IMR-90 (cell line): ENCODE data around the gene PARD3.

Source experiments
- BHLHE40 ChIP-seq: fragments of 150-350 bp; IDR thresholded peaks from 2 replicates; pipeline ENCODE4 v1.6.1; 2016; ENCODE audit warnings: mild to moderate bottlenecking, low read depth, low read length
- RFX5 ChIP-seq: IDR thresholded peaks from 2 replicates; pipeline ENCODE4 v1.8.0; 2012; ENCODE audit warnings: low read depth, mild to moderate bottlenecking, low read length, moderate library complexity
- TF ChIP-seq, protein P1 (sequence below): conservative IDR thresholded peaks from 2 replicates; pipeline ENCODE4 v1.5.1; 2012; ENCODE audit warnings: mild to moderate bottlenecking, low read depth, low read length, improper control_type of control experiment

DNA sequence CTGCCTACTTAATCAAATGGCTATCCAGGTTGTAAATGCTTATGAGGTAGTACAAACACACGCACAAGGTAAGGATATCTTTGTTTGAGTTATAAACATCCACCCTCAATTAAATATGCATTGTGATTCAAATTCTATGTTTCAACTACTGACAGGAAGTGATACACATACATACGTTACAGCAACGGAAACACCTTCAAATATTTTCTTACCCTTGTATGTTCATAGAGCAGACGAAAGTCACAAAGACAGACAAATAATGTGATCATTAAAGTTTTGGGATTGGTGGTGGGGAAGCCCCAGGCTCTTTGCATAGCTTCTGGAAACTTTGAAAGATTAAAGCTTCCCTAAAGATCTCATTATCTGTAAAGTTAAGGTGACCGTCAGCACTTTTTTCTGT is 521.0 kb downstream of the PARD3 start:
- TF ChIP-seq, protein P1, sequence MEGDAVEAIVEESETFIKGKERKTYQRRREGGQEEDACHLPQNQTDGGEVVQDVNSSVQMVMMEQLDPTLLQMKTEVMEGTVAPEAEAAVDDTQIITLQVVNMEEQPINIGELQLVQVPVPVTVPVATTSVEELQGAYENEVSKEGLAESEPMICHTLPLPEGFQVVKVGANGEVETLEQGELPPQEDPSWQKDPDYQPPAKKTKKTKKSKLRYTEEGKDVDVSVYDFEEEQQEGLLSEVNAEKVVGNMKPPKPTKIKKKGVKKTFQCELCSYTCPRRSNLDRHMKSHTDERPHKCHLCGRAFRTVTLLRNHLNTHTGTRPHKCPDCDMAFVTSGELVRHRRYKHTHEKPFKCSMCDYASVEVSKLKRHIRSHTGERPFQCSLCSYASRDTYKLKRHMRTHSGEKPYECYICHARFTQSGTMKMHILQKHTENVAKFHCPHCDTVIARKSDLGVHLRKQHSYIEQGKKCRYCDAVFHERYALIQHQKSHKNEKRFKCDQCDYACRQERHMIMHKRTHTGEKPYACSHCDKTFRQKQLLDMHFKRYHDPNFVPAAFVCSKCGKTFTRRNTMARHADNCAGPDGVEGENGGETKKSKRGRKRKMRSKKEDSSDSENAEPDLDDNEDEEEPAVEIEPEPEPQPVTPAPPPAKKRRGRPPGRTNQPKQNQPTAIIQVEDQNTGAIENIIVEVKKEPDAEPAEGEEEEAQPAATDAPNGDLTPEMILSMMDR, result no peak
- TF ChIP-seq BHLHE40, result no peak
- TF ChIP-seq RFX5, result no peak
